Measurements from ENCODE around the gene CDKAL1. TPM values are rescaled to one million over a fixed set of nuclear protein-coding genes. Genes with fewer than 3 reads are reported as not detected.
"Not testable (repeated sequence)": the region's sequence is repeated elsewhere in the genome, so short reads cannot be mapped to it uniquely, and the experiment has no call there.

The CDKAL1 gene
- total RNA-seq, 2 experiments from 2014 or later = 20.4 TPM

- H3K36me3 Mint-ChIP-seq (ENCODE audit: low read depth) = peaks cover 26% of the 10 kb centered on the region
- no peak overlapping the region for H3K4me3 Mint-ChIP-seq
- H3K27ac Mint-ChIP-seq = no peak overlapping the region
- CTCF ChIA-PET = no interaction called here
- H3K27me3 Mint-ChIP-seq (ENCODE audit: low read depth) = no peaks in the 10 kb centered on the region
- H3K4me1 Mint-ChIP-seq (ENCODE audit: low read depth) = peaks cover under 1% of the 10 kb centered on the region
- DNase-seq = no peak
- H3K9me3 Mint-ChIP-seq = peaks cover 4% of the 10 kb centered on the region
- intact Hi-C loops (cut with micrococcal nuclease) = no loop called here
Measured at GRCh38 chr6:20605061-20605460, 70.8 kb downstream of the CDKAL1 start.

- H3K4me1 Mint-ChIP-seq (ENCODE audit: low read depth) = no peaks in the 10 kb centered on the region
- intact Hi-C loops (cut with micrococcal nuclease) = no loop called here
- no peaks in the 10 kb centered on the region for H3K27me3 Mint-ChIP-seq (ENCODE audit: low read depth)
- DNase-seq = no peak
- peaks cover 30% of the 10 kb centered on the region for H3K36me3 Mint-ChIP-seq (ENCODE audit: low read depth)
- peaks cover 4% of the 10 kb centered on the region for H3K9me3 Mint-ChIP-seq
- no peak overlapping the region for H3K4me3 Mint-ChIP-seq
- no peak overlapping the region for H3K27ac Mint-ChIP-seq
- CTCF ChIA-PET = no interaction called here
Measured at GRCh38 chr6:20605581-20605980, 71.3 kb downstream of the CDKAL1 start.

GRCh38 chr6:20606831-20607230 lies 72.6 kb downstream of the CDKAL1 start:
- Mint-ChIP-seq H3K9me3 (peaks cover 4% of the 10 kb centered on the region), H3K27me3 (ENCODE audit: low read depth) (no peaks in the 10 kb centered on the region), H3K27ac (no peak overlapping the region), H3K4me3 (no peak overlapping the region), H3K4me1 (ENCODE audit: low read depth) (peaks cover under 1% of the 10 kb centered on the region), H3K36me3 (ENCODE audit: low read depth) (peaks cover 30% of the 10 kb centered on the region)
- intact Hi-C loops (cut with micrococcal nuclease) = no loop called here
- no peak for DNase-seq
- CTCF ChIA-PET = no interaction called here

GRCh38 chr6:20608356-20608755 lies 74.1 kb downstream of the CDKAL1 start:
- H3K4me1 Mint-ChIP-seq (ENCODE audit: low read depth) = peaks cover 5% of the 10 kb centered on the region
- no peak overlapping the region for H3K4me3 Mint-ChIP-seq
- peaks cover 24% of the 10 kb centered on the region for H3K36me3 Mint-ChIP-seq (ENCODE audit: low read depth)
- no peaks in the 10 kb centered on the region for H3K27me3 Mint-ChIP-seq (ENCODE audit: low read depth)
- no peak for DNase-seq
- intact Hi-C loops (cut with micrococcal nuclease) = no loop called here
- no peak overlapping the region for H3K27ac Mint-ChIP-seq
- CTCF ChIA-PET = no interaction called here
- H3K9me3 Mint-ChIP-seq = peaks cover 4% of the 10 kb centered on the region

- no peak overlapping the region for H3K4me3 Mint-ChIP-seq
- peaks cover 4% of the 10 kb centered on the region for H3K9me3 Mint-ChIP-seq
- no peak overlapping the region for H3K27ac Mint-ChIP-seq
- H3K27me3 Mint-ChIP-seq (ENCODE audit: low read depth) = no peaks in the 10 kb centered on the region
- intact Hi-C loops (cut with micrococcal nuclease) = no loop called here
- CTCF ChIA-PET = no interaction called here
- DNase-seq = no peak
- H3K36me3 Mint-ChIP-seq (ENCODE audit: low read depth) = peaks cover 25% of the 10 kb centered on the region
- H3K4me1 Mint-ChIP-seq (ENCODE audit: low read depth) = peaks cover 7% of the 10 kb centered on the region
Measured at GRCh38 chr6:20608905-20609304, 74.6 kb downstream of the CDKAL1 start.

- CTCF ChIA-PET; DNase-seq; H3K27ac Mint-ChIP-seq; H3K9me3 Mint-ChIP-seq; H3K4me3 Mint-ChIP-seq; H3K4me1 Mint-ChIP-seq (ENCODE audit: low read depth); intact Hi-C loops (cut with micrococcal nuclease); H3K27me3 Mint-ChIP-seq (ENCODE audit: low read depth): not testable (repeated sequence)
- peaks cover 22% of the 10 kb centered on the region for H3K36me3 Mint-ChIP-seq (ENCODE audit: low read depth)
Measured at GRCh38 chr6:20609924-20610323, 75.7 kb downstream of the CDKAL1 start.

- Mint-ChIP-seq H3K4me3 (no peak overlapping the region), H3K27ac (no peak overlapping the region), H3K9me3 (peaks cover 4% of the 10 kb centered on the region), H3K36me3 (ENCODE audit: low read depth) (peaks cover 22% of the 10 kb centered on the region), H3K27me3 (ENCODE audit: low read depth) (no peaks in the 10 kb centered on the region), H3K4me1 (ENCODE audit: low read depth) (peaks cover 9% of the 10 kb centered on the region)
- DNase-seq = no peak
- CTCF ChIA-PET = interaction anchor here (0.5 to 1.1 kb wide), 2 partner anchors 9 to 1104 kb away, joined by 3 read pairs; no protein-coding TSS in a partner anchor
- intact Hi-C loops (cut with micrococcal nuclease) = no loop called here
Measured at GRCh38 chr6:20610636-20611370, 76.5 kb downstream of the CDKAL1 start.

- H3K36me3 Mint-ChIP-seq (ENCODE audit: low read depth) = peaks cover 12% of the 10 kb centered on the region
- H3K27ac Mint-ChIP-seq; H3K27me3 Mint-ChIP-seq (ENCODE audit: low read depth); H3K4me3 Mint-ChIP-seq; intact Hi-C loops (cut with micrococcal nuclease); CTCF ChIA-PET; H3K9me3 Mint-ChIP-seq; DNase-seq: not testable (repeated sequence)
- H3K4me1 Mint-ChIP-seq (ENCODE audit: low read depth) = peaks cover 20% of the 10 kb centered on the region
Measured at GRCh38 chr6:20617537-20617936, 83.3 kb downstream of the CDKAL1 start.

GRCh38 chr6:20620043-20620442 lies 85.8 kb downstream of the CDKAL1 start:
- intact Hi-C loops (cut with micrococcal nuclease) = no loop called here
- Mint-ChIP-seq H3K4me3 (no peak overlapping the region), H3K36me3 (ENCODE audit: low read depth) (peaks cover 7% of the 10 kb centered on the region), H3K9me3 (no peaks in the 10 kb centered on the region), H3K27me3 (ENCODE audit: low read depth) (no peaks in the 10 kb centered on the region), H3K27ac (no peak overlapping the region), H3K4me1 (ENCODE audit: low read depth) (peaks cover 28% of the 10 kb centered on the region)
- CTCF ChIA-PET = interaction anchor here (0.9 kb wide), 1 partner anchor 9 kb away, joined by 3 read pairs; no protein-coding TSS in a partner anchor
- no peak for DNase-seq

- intact Hi-C loops (cut with micrococcal nuclease) = no loop called here
Measured at GRCh38 chr6:20623761-20624160, 89.5 kb downstream of the CDKAL1 start.

GRCh38 chr6:20626165-20626564 lies 91.9 kb downstream of the CDKAL1 start:
- Mint-ChIP-seq H3K9me3 (no peaks in the 10 kb centered on the region), H3K27me3 (ENCODE audit: low read depth) (no peaks in the 10 kb centered on the region), H3K36me3 (ENCODE audit: low read depth) (peaks cover 2% of the 10 kb centered on the region), H3K4me1 (ENCODE audit: low read depth) (peaks cover 47% of the 10 kb centered on the region), H3K4me3 (no peak overlapping the region), H3K27ac (no peak overlapping the region)
- DNase-seq = no peak
- CTCF ChIA-PET = no interaction called here
- intact Hi-C loops (cut with micrococcal nuclease) = no loop called here

More at GRCh38 chr6:20623761-20624160, 89.5 kb downstream of the CDKAL1 start:
- DNase-seq = no peak
- Mint-ChIP-seq H3K27ac (no peak overlapping the region), H3K9me3 (no peaks in the 10 kb centered on the region), H3K4me3 (no peak overlapping the region), H3K36me3 (ENCODE audit: low read depth) (peaks cover 4% of the 10 kb centered on the region), H3K4me1 (ENCODE audit: low read depth) (peaks cover 31% of the 10 kb centered on the region), H3K27me3 (ENCODE audit: low read depth) (no peaks in the 10 kb centered on the region)
- CTCF ChIA-PET = interaction anchor here (0.6 kb wide), 1 partner anchor 22 kb away, joined by 4 read pairs; no protein-coding TSS in a partner anchor

GRCh38 chr6:20629509-20629908 lies 95.3 kb downstream of the CDKAL1 start:
- H3K9me3 Mint-ChIP-seq = no peaks in the 10 kb centered on the region
- peaks cover 4% of the 10 kb centered on the region for H3K36me3 Mint-ChIP-seq (ENCODE audit: low read depth)
- H3K27ac Mint-ChIP-seq = no peak overlapping the region

GRCh38 chr6:20630136-20630535 lies 95.9 kb downstream of the CDKAL1 start:
- intact Hi-C loops (cut with micrococcal nuclease) = loop anchor here (2.0 kb wide), 1 partner anchor 87 kb away; no protein-coding TSS in a partner anchor
- no peak overlapping the region for H3K27ac Mint-ChIP-seq
- CTCF ChIA-PET = interaction anchor here (0.6 to 1.0 kb wide), 2 partner anchors 92 to 726 kb away, joined by 3 read pairs; no protein-coding TSS in a partner anchor
- no peaks in the 10 kb centered on the region for H3K9me3 Mint-ChIP-seq
- no peak overlapping the region for H3K4me3 Mint-ChIP-seq
- H3K27me3 Mint-ChIP-seq (ENCODE audit: low read depth) = no peaks in the 10 kb centered on the region
- DNase-seq = no peak
- H3K36me3 Mint-ChIP-seq (ENCODE audit: low read depth) = peaks cover 4% of the 10 kb centered on the region
- peaks cover 42% of the 10 kb centered on the region for H3K4me1 Mint-ChIP-seq (ENCODE audit: low read depth)

More at GRCh38 chr6:20629509-20629908, 95.3 kb downstream of the CDKAL1 start:
- DNase-seq = no peak
- CTCF ChIA-PET = no interaction called here
- intact Hi-C loops (cut with micrococcal nuclease) = no loop called here
- no peak overlapping the region for H3K4me3 Mint-ChIP-seq
- H3K27me3 Mint-ChIP-seq (ENCODE audit: low read depth) = no peaks in the 10 kb centered on the region
- H3K4me1 Mint-ChIP-seq (ENCODE audit: low read depth) = peaks cover 47% of the 10 kb centered on the region
